ELF-1 (cell line): ENCODE measurements around the gene TOLLIP.
"Not testable (repeated sequence)": the region's sequence is repeated elsewhere in the genome, so short reads cannot be mapped to it uniquely, and the experiment has no call there.

Experiments used
- DNase-seq: peaks from one replicate; pipeline ENCODE4 v3.0.0-alpha.2; 2016; ENCODE audit warnings: low read depth, low spot score

TOLLIP gene

DNA sequence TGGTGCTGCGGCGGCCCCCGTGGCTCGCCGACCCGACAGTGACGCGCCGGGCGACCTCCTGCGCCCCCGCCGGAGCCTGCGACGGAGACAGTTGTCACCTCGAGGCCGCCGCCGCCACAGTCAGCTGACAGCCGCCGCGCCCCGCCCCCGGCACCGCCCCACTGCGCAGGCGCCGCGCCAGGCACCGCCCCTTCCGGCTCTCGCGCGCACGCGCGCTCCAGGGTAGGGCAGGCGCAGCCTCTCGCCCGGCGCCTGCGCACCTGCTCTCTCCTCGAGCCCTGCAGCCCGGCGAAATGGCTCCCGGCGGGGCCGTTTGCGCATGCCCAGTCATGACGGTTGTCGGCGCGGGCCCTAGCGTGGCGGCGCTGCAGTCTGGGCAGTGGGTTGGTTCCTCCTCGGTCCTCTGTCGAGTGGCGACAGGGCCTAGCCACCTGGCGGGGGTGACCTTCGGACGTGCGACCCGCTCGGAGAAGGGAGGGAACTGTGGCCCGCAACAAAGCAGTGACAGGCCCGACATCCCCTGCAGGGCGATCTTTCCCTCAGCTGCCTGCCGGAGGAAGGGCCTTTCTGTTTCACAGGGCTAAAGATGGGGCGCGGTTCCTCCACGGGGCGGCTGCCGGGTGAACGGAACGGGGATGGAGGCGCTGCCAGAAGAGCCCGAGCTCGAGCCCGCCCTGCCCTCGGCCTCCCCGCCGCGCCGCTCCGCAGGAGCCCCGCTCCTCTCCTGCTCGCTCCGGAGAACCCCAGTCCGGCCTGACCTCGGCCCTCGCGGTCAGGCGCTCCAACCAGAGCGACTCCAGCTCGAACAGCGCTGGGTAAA lies at the start of gene TOLLIP:
Gene TOLLIP (minus strand): TSS at position 135 of the 820 bp plus-strand sequence. CDS start 134 bp downstream, at position 1.
- peak; percentile 94 for DNase-seq

DNA sequence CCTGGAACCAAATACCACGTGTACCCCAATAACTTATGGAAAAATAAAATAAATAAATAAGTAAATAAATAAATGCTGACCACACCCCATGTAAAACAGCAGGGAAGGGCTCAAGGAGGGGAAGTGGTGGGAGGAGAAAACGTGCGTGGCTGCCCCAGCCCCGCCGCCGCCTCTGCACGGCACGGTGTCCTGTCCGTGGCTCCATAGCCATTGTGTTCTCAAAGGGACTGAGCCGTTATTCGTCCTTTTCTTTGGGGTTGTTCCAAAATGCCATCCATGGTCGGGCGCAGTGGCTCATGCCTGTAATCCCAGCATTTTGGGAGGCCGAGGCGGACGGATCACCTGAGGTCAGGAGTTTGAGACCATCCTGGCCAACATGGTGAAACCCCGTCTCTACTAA lies 49.5 kb upstream of the TOLLIP start:
- DNase-seq = not testable (repeated sequence)

DNA sequence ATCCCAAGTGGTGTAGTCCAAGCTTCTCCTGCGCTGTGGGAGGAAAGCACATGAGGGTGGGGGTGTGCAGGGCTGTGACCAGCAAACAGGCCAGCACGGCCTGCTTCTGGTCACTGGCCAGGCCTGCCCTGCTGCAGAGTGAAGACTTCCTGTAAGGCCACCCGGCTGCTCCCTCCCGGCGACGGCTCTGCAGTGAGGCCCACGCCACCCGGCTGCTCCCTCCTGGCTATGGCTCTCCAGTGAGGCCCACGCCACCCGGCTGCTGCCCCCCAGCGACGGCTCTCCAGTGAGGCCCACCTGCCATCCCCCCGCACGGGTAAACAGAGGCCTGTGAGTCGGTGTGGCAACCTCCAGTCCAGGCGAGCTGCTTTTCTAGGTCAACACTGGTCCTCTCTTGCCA lies 48.9 kb upstream of the TOLLIP start:
- no peak for DNase-seq

DNA sequence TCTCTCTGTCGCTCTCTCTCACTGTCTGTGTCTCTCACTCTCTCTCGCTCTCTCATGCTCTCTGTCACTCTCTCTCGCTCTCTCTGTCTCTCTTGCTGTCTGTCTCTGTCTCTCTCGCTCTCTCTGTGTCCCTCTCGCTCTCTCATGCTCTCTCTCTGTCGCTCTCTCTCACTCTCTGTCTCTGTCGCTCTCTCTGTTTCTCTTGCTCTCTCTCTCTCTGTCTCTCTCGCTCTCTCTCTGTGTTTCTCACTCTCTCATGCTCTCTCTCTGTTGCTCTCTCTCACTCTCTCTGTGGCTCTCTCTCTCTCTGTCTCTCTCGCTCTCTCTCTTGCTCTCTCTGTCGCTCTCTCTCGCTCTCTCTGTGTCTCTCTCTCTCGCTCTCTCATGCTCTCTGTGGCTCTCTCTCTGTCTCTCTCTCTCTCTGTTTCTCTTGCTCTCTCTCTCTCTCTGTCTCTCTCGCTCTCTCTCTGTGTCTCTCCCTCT lies 47.1 kb upstream of the TOLLIP start:
- no peak for DNase-seq

DNA sequence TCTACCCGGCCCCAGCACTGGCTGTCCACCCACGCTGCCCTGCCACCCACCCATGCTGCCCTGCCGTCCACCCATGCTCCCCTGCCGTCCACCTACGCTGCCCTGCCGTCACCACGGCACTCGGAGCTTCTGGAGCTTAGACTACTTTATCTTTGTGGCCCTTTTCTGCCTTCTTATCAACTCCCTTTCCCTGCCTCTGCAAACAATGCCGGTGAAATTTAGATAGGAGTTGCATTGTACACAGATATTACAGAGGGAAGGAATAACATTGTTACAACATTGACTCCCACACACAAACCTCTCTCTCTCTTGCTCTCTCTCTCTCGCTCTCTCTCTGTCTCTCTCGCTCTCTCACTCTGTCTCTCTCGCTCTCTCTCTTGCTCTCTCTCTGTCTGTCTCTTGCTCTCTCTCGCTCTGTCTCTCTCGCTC lies 46.6 kb upstream of the TOLLIP start:
- DNase-seq = no peak

DNA sequence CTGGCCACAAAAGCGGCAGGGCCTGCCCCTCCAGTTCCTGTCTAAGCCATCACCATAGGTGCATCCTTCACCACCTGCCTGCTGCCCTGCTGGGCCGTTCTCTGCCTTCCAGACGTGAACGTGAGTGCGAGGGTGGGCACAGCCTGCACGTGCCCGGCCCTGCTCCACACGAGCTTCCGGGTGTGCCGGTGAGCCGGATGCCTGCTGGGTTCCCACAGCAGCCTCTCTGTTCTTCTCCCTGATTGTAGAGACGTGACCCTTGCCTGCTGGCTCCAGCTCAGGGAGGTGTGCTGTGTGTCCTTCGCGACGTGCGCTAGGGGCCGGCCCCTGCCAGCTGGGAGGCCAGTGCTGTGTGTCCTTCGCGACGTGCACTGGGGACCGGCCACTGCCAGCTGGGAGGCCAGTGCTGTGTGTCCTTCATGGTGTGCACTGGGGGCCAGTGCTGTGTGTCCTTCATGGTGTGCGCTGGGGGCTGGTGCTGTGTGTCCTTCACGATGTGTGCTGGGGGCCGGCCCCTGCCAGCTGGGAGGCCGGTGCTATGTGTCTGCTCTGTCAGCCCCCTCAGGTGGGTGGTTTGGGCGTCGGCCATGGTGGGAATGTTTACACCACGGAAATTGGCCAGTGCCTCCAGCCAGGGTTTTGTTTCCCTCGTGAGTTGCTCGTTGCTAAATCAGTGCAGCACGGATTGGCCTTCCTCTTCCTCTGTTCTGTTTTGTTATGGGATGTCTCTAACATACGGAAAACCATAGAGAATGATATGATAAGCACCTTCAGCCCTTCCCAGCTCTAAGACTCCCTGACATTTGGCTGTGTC lies 44.9 kb upstream of the TOLLIP start:
- DNase-seq = no peak

DNA sequence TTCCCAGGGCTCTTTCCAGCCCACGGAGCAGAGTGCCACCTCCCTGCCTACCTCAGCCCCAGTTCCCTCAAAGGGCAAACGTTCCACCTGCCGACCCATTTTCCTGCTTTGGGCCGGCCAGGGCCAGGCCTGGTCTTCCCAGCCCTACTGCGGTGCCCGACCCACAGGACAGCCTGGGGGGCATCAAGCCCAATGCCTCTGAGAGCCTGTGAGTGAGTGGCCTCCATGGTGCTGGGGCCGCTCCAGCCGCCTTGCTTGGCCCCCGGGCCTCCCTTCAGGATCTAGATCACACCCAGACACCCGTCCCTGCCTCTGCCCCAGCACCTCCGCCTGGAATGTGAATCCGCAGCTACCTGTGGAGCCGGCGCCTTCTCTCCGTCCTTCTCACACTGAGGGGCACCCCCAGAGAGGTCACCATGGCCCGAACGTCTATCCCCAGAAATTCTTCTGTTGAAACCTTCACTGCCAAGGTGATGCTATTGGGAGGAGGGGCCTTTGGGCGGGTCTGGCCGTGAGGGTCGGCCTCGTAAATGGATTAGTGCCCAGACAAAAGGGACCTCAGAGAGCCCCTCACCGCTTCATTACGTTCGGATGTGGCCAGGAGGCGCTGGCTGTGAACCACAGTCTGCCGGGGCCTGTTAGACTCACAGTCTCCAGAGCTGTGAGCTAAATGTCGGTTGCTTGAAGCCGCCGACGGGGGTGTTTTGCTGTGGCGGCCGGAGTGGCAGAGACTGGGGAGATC lies 44.1 kb upstream of the TOLLIP start:
- DNase-seq = peak; percentile 52

DNA sequence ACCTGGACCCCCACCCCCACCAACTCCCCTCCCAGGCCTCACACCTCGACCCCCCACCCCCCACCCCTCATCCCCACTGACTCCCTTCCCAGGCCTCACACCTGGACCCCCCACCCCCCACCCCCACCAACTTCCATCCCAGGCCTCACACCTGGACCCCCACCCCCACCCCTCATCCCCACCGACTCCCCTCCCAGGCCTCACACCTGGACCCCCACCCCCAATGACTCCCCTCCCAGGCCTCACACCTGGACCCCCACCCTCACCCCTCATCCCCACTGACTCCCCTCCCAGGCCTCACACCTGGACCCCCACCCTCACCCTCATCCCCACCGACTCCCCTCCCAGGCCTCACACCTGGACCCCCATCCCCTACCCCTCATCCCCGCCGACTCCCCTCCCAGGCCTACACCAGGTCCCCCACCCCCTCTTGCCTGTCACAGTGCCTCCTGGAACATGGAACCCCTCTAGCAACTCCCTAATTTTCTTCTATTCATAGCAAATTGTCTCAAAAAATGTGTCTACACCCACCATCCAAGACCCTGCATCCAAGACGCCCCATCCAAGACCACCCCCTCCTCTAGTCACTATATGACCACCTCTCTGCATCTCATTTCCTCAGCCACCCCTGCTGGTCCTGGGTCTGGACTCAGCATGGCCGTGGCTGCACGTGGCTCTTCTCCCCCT lies 43.4 kb upstream of the TOLLIP start:
- DNase-seq = peak; percentile 45

DNA sequence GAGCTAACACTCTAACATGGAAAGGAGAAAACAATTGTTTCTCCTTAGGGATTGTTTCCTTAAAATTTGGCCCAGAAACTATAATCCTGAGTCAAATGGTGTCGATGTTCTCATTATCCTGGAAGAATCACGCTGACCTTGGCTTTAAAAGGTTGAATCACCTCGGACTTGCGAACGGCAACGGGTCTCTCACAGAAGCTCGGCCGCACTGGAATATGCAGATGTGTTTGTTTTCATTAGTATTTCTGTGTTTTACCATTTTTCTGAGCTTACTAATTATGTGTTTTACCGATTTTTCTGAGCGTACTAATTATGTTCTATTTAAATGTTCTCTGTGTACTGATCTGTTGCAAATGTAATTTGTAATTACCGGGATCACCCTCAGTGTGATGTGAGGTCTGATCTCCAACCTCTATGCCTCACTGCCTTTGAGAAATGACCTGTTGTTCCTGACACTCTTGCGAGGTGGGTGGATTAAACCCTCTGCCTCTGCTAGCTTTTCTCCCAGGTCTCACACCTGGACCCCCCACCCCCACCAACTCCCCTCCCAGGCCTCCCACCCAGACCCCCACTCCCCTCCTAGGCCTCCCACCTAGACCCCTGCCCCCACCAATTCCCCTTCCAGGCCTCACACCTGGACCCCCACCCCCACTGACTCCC lies 42.0 kb upstream of the TOLLIP start:
- DNase-seq = peak; percentile 62

DNA sequence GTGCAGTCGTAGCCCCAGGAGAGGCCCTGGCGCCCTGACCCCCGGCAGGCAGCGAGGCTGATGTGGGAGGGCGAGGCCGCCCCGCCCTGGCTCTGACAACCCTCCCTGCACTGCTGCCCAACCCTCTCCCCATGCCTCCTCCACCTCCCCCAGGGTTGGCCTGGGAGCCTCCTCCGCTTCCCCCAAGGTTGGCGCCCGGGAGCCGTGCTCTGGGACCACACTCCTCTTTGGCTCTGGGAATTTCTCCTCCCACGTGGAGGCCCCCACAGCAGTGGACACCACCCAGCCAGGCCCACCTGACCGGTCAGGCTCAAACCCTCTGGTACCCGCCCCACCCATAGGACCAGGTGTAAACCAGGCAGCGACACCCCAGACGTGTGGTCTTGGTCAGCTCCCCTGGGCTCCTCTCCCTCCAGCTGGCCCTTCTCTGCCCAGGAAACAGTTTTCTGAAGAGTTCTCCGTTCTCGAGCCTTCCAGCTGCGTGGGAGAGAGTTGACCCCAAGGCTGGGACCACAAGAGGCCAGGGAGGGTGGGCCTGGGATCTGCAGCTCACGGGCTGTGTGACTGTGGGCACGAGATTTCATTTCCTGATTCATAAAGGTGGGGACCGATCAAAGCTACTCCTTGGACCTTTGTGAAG lies 40.8 kb upstream of the TOLLIP start:
- no peak for DNase-seq

DNA sequence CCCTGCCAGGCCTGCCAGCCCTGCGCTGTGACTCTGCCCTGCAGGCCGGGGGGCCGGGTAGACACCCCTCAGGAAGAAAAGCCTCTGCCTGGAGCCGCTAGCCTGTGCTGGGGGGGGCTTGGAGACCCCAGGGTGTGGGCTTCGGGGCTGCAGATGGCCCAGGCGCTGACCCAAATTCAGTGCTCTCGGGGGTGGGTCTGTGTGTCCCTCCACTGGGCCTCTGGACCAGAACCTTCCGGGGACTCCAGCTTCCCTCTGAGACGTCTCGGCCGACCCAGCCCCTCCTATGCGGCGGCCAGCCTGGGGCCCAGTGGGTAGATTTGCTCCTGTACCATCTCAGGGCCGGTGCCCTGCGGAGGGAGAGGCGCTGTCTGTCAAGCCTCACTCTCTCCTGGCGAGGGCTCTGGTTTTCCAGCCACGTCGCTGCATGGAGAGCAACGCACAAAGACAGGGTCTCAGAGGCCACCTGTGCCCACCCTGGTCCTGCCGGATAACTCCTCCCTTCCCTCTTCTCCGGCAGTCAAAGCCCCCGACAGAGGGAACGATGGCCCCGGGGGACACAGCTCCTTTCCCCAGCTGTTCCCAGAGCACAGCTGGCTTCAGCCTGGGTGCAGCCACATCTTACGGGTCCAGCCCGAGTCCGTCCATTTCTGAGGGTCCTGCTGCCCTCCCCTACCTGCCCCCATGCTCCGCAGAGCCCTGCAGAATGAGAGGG lies 40.1 kb upstream of the TOLLIP start:
- DNase-seq = no peak

DNA sequence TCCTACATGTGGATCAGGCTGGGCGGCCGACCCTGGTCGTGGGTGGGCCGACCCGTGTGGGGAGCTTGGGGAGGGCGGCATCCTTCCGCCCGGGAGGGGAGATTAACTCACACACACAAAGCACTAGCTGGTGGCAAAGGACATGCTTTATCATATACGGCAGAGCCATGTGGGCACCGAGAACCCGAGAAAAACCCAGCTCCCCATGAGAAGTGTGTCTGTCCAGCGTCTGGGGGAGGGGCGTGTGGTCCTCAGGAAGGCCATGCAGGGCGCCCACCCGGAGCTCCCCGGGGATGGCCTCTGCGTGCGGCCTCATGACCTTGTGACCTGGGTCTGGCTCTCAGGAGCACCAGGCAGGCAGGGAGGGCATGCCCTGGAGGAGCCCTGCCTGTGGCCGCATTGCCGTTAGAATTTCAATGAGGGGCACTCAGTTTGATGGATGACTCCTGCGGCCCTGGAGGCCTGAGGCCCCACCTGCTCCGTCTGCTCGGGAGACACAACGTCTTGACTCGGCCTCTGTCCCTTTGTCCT lies 39.4 kb upstream of the TOLLIP start:
- DNase-seq = peak; percentile 84

DNA sequence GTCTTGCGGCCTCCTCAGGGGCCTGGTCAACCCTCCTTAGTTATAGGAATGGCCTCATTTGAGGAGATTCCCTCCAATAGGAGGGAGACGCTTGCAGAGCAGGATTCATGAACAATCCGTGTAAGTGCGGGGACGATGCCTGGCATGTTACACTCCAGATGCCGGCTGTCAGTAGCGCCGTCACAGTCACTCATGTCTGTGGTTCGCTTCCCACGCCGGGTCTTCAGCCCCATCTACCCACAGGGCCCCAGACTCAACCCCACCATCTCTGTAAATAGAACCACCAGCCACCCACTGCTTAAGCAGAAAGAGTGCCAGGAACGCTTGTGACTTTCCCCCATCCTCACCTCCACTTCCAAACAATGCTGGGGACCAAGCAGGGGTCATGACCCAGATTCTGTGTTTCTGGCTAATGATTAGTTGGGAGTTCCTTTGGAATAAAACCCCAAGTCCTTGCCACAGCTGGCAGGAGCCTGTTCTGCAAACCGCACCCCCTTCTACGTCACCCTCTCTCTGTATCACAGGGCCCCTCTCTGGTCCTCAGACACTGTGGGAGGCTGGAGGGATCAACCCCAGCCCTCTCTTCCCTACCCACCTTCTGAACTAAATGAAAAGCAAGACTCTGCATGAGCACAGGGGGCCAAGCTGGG lies 38.8 kb upstream of the TOLLIP start:
- DNase-seq = no peak

DNA sequence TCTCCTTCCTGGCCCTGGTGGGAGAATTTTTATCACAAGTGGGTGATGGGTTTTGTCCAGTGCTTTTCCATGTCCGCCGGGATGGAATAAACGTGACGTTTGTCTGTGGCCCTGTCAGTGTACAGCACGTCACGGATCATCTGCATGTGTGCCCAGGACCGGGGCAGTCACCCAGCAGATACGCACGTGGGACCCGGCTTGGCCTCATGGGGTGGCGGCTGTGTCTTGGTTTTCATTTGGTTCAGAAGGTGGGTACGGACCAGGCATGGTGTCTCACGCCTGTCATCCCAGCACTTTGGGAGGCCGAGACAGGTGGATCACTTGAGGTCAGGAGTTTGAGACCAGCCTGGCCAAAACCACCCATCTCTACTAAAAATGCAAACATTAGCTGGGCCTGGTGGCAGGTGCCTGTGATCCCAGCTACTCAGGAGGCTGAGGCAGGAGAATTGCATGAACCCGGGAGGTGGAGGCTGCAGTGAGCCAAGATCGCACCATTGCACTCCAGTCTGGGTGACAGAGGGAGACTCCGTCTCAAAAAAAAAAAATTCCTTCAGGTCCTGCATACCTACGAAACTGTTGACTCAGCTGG lies 38.1 kb upstream of the TOLLIP start:
- not testable (repeated sequence) for DNase-seq

DNA sequence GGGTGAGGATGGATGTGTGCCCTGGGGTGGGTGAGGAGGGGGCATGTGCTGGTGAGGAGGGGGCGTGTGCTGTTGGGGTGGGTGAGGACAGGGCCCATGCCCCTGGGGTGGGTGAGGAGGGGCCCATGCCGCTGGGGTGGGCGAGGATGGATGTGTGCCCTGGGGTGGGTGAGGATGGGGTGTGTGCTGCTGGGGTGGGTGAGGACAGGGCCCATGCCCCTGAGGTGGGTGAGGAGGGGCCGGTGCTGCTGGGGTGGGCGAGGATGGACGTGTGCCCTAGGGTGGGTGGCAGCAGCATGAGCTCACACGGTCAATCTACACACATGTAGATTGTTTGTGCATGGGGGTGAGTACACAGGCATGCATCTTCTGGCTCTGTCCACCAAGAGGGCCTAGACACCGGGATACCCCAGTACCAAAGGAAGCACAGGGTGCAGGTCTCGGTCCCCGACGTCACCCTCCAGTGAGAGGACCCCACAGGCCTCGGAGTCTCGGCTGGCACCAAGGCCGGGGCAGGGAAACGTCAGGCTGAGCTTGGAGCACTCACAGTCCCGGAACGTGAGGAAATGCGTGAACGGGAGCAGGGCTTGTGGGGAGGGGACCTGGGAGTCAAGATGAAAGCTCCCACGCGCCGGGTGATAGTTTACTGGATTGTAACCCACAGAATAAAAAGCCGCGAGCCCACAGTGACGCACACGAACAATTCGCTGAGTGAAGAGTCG lies 37.4 kb upstream of the TOLLIP start:
- no peak for DNase-seq

DNA sequence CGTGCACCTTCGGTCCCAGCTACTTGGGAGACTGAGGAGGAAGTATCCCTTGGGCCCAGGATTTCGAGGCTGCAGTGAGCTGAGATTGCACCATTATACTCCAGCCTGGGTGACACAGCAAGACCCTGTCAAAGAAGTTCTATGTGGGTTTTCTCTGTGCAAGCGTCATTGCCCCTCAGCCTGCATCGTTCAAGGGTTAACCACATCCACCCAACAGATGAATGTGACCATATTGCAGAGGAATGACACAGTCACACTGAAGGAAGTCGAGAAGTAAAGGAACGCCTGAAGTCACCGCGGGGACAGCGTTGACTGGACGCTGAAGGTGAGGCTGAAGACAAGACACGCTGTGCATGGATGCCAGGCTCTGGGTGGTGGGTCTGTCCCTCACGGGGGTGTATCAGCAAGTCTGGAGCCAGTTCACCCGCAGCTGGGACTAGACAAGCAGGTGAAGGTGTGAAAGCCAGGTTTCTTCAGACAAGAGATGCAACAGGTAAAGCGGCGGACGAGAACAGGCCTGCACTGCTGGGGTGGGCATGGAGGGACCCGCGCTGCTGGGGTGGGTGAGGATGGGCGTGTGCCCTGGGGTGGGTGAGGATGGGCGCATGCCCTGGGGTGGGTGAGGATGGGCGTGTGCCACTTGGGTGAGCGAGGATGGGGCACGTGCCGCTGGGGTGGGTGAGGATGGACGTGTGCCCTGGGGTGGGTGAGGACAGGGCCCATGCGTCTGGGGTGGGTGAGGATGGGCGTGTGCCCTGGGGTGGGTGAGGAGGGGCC lies 36.5 kb upstream of the TOLLIP start:
- DNase-seq = no peak

DNA sequence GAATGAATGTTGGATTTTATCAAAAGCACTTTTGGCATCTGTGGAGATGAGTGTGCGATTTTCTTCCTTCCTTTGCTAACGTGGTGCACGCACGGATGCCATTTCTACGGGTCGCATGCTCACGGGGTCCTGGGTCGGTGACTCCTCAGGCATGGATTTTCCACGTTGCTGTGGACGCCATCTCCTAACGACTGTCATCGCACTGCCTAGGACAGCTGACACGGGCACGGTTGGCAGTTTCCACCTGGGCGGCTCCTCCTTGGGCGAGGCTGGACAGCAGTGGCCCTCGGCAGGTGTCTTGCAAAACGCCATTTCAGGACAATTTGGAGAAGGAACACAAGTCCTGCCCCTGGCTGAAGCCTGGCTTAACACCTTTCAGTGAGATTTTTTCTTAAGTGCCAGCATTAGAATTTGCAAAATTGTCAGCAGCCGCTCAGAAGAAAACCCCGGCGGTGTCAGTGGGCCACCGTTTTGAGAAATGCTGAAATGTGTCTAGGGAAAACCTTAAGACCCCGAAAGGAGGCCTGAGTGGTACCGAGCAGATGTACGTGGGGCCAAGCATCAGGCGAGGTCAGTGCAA lies 34.7 kb upstream of the TOLLIP start:
- no peak for DNase-seq
